HG02981 (cell line): ENCODE results near the gene GCH1.
A peak's percentile ranks its signal among the peaks of the same experiment; 100 is the strongest.
"Not testable (repeated sequence)": the region's sequence is repeated elsewhere in the genome, so short reads cannot be mapped to it uniquely, and the experiment has no call there.

Experiments used
- ATAC-seq: cut with Tn5 transposase; IDR thresholded peaks from one replicate; pipeline ENCODE4 v1.9.1; 2021; ENCODE audit warnings: mild to moderate bottlenecking, moderate library complexity; ENCODE audit not compliant: unreplicated experiment

The GCH1 gene

GRCh38 chr14:54902521-54903420, at the start of gene GCH1:
Gene GCH1, minus strand, starts transcription at chr14:54902826. Its CDS starts 163 bp downstream, at chr14:54902663.
- ATAC-seq = peak; percentile 81

DNA sequence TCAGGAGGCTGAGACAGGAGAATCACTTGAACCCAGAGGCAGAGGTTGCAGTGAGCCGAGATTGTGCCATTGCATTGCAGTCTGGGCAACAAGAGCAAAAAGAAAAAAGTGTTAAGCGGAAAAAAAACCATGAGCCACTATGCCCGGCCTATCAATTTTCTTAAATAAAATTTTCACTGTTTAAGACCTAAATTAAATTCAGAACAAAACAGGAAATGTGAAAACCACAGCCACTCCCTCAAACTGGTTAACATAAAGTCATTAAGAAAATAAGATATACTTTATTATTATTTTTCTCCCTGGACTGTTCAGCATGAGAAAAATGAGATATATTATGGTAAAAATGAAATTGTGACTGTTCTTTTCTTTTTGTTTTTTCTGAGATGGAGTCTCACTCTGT, 44.6 kb upstream of the GCH1 start:
- ATAC-seq = no peak

DNA sequence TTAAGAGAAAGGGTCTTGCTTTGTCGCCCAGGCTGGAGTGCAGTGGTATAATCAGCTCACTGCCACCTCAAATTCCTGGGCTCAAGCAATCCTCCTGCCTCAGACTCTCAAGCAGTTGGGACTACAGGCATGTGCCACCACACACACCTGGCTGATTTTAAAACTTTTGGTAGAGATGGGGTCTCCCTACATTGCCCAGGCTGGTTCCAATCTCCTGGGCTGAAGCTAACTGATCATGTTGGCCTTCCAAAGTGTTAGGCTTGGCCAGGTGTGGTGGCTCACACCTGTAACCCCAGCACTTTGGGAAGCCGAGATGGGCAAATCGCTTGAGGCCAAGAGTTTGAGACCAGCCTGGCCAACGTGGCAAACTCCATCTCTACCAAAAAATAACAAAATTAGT, 43.9 kb upstream of the GCH1 start:
- ATAC-seq = no peak

DNA sequence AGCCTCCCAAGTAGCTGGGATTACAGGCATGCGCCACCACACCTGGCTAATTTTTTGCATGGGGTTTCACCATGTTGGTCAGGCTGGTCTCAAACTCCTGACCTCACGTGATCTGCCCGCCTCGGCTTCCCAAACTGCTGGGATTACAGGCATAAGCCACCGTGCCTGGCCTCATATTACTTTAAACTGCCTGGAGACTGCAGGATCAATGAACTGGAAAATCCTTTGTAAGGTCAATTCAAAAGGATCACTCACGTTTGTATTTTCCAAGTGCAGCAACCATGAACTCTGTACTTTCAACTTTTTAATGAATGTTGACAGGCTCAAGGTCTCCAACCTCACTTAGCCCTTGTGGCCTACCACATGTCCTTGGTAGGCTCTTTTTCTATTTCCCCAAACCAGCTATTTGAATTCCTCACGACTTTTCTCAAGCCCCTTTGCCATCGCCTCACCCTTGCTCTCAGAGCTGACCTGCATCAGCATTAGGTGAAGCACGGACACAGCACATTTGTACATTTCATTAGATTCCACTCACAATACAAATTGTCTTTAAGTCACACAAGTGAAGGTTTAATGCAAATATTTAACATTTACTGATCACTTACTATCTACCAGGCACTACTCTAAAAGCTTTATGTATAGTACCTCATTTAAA, 42.2 kb upstream of the GCH1 start:
- no peak for ATAC-seq

DNA sequence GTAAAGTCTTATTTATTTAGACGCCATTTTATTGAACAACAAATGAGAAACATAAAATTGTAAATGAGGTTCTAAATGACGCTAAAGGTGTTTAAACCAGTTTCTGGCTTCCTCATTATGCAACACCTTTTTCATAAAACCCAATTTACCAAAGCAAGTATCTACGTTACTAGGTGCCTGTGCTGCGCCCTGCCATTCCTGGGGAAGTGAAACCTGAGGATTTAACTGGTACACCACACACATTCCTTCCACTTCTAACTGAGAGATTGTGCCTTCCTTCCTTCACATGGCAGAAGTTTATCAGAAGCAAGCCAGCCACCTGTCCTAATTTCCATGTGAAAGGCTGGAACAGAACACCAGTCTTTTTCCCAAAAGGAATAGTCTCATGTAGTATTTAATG, 40.3 kb upstream of the GCH1 start:
- no peak for ATAC-seq

- no peak for ATAC-seq
Measured at GRCh38 chr14:54936816-54937215, 34.2 kb upstream of the GCH1 start.

GRCh38 chr14:54935958-54936357, 33.3 kb upstream of the GCH1 start:
- ATAC-seq = no peak

- no peak for ATAC-seq
Measured at GRCh38 chr14:54935100-54935499, 32.5 kb upstream of the GCH1 start.

DNA sequence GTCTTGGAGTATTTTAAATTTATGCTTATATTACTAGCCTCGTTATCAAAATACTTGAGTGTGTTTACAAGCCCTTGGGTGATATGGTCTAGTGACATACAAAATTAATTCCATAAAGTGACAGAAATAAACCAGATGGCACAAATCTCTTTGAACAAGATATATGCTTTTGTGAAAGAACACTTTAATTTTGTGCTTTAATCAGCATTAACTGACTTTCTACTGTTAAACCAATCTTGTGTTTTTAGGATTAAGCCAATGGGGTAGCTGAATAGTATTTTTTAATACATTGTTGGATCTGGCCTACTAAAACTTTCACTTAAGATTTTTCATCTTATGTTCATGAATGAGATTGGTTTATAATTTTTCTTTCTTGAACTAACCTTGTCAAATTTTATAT, 30.4 kb upstream of the GCH1 start:
- no peak for ATAC-seq

- no peak for ATAC-seq
Measured at GRCh38 chr14:54931598-54932340, 29.1 kb upstream of the GCH1 start.

DNA sequence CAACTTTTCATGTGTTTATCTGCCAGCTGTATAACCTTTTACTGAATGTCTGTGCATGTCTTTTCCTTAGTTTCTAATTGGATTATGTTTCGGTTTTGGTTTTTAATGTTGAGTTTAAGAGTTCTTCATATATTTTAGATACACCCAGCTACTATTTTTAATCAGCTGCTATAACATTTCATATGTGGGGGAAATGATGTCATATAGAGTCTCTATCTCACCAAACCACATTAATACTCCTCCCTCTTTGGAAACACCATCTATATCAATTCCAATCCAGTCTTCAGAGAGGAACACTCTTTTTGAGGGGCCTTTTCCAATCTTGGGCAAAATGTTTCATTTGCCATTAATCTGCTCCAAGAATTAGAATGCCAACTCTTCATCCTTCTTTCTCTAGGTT, 28.5 kb upstream of the GCH1 start:
- ATAC-seq = no peak

- no peak for ATAC-seq
Measured at GRCh38 chr14:54929556-54929955, 26.9 kb upstream of the GCH1 start.

DNA sequence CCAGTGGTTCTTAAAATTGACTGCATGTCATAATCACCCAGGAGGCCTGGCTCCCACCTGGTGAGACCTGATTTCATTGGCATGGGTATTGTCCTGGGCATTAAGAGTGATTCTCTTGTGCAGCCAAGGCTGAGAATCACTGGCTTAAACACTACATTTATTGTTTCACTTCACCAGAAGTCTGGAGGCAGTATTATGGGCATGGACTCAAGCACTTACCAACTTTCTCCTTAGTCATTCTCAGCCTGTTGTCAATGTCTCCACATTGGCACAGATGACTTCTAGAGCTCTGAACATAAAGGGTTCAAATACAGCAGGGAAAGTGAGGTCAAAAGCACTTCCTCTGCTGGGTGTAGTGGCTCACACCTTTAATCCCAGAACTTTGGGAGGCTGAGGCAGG, 25.6 kb upstream of the GCH1 start:
- ATAC-seq = no peak

DNA sequence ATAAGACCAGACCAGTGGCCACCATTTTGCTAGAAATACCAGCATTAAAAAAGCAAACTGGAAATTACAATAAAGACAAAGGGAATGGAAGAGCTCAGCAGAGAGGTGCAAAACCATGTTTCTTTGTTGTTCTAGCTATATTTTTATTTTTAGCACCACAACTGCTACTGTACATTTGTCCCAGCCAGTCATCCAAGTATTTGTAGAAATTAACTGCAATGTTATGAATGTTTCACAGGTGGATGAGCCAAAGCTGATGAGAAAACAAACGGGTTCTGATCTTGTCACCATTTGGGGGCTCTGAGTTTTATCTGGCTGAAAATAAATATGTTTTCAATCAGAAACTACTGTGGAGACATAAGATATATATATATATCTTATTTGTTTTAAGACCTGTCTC, 24.9 kb upstream of the GCH1 start:
- no peak for ATAC-seq

DNA sequence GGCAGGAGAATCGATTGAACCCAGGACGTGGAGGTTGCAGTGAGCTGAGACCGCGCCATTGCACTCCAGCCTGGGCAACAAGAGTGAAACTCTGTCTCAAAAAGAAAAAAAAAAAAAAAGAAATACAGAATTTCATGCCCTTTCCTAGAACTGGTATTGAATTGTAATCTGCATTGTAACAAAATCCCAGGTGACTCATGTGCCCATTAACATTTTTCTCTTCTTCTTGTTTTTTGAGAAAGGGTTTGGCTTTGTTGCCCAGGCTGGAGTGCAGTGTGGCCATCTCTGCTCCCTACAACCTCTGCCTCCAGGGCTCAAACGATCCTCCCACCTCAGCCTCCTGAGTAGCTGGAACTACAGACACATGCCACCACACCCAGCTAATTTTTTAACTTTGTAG, 23.9 kb upstream of the GCH1 start:
- not testable (repeated sequence) for ATAC-seq

GRCh38 chr14:54922598-54922997, 20.0 kb upstream of the GCH1 start:
- ATAC-seq = no peak

DNA sequence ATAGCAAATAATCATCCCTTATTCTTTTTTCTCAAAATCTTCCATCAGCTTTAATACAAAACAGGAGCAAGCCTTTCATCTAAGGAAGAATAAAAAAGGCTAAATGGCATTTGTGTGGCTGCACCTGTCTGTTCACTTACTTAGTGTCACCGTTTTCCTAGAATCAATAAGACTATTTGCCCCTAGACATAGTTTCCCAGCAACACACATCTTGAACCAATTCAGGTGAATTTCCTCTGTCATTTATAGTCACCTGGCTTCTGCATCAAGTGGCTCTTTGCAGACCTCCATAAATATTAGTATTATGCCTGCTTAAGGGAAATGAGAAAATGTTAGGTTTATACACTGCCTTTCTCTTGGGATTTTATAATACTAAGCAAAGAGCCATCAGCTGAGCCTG, 17.4 kb upstream of the GCH1 start:
- no peak for ATAC-seq

- no peak for ATAC-seq
Measured at GRCh38 chr14:54919330-54919729, 16.7 kb upstream of the GCH1 start.

DNA sequence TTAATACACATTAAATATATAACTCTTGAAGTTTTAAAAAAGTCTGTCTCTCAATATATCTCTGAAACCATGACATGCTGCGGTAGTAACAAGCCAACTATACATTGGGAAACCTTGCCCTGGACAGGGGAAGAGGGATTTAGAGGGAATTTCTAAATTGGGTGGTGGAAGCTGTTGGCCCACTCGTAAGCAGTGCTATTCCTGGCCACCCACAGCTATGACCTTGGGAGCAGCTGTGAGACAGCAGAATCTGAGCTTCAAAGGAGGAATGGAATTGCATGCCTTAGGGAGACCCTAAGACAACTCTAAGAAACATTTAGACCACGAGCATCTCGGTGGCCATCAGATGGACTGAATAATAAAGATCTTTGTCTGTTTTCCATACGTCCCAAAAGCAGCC, 15.8 kb upstream of the GCH1 start:
- ATAC-seq = no peak

DNA sequence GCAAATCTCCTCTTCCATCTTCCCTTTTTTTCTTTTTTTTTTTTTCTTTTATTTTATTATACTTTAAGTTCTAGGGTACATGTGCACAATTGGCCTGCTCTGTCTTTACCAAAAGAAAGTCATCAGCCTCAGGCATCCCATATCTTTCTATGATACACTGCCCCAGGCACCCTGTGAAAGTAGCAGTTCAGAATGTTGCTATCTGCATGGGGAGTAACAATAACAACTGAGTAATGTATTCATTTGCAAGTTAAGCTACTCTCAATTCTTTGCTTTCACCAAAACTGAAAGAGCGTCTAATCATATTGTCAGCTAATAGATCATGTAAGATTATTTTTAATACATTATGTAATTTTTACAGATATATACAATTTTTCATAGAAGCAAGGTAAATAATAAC, 13.5 kb upstream of the GCH1 start:
- no peak for ATAC-seq

- ATAC-seq = no peak
Measured at GRCh38 chr14:54909817-54910558, 7.4 kb upstream of the GCH1 start.
